Mesodermal cell (in vitro differentiated cells): ENCODE measurements around the gene RPSA.

Experiments used
- H3K27ac ChIP-seq: 2 replicates; pipeline ENCODE4 v1.7.0; 2013; ENCODE audit warnings: mild to moderate bottlenecking, low read depth, low read length, moderate library complexity; ENCODE audit not compliant: severe bottlenecking
- H3K36me3 ChIP-seq: 2 replicates; pipeline ENCODE4 v1.7.1; 2013; ENCODE audit warnings: mild to moderate bottlenecking, low read length, moderate library complexity; ENCODE audit not compliant: control insufficient read depth, insufficient read depth
- H3K4me1 ChIP-seq: one replicate; pipeline ENCODE4 v1.7.1; 2013; ENCODE audit warnings: mild to moderate bottlenecking, low read length; ENCODE audit not compliant: insufficient read depth, control insufficient read depth, poor library complexity, severe bottlenecking
- H3K4me3 ChIP-seq: 2 replicates; pipeline ENCODE4 v1.7.0; 2013; ENCODE audit warnings: low read length, control low read depth, mild to moderate bottlenecking; ENCODE audit not compliant: insufficient read depth, poor library complexity, severe bottlenecking; ENCODE audit errors: extremely low read depth
- H3K9me3 ChIP-seq: 2 replicates; pipeline ENCODE4 v1.7.1; 2013; ENCODE audit warnings: mild to moderate bottlenecking, low read length, moderate library complexity; ENCODE audit not compliant: control insufficient read depth
- WGBS, 2 experiments: methylation state at CpG; one replicate each; pipeline ENCODE4 v1.1.5; 2013; ENCODE audit warnings: missing lambda C conversion rate in 2 of 2; ENCODE audit not compliant: insufficient coverage in 2 of 2; 5-methylcytosine and 5-hydroxymethylcytosine counted together

The RPSA gene

GRCh38 chr3:39423436-39423970 lies 17.0 kb downstream of the RPSA start:
- Histone ChIP-seq H3K4me1 (no peaks in the 10 kb centered on the region), H3K27ac (no peak overlapping the region), H3K4me3 (no peak overlapping the region), H3K9me3 (no peaks in the 10 kb centered on the region), H3K36me3 (no peaks in the 10 kb centered on the region)
- WGBS, 2 experiments, result no CpG with 5 or more reads among the region's 1 CpG

GRCh38 chr3:39426312-39426711 lies 19.8 kb downstream of the RPSA start:
- Histone ChIP-seq H3K9me3 (no peaks in the 10 kb centered on the region), H3K4me3 (no peak overlapping the region), H3K27ac (no peak overlapping the region), H3K4me1 (no peaks in the 10 kb centered on the region), H3K36me3 (no peaks in the 10 kb centered on the region)
- WGBS, 2 experiments, result 100% methylated on average over 1 of the region's 1 CpG; no CpG with 5 or more reads in 1 of the 2 experiments

GRCh38 chr3:39427506-39427905 lies 21.0 kb downstream of the RPSA start:
- no peaks in the 10 kb centered on the region for H3K36me3 ChIP-seq
- H3K4me3 ChIP-seq, result no peak overlapping the region
- H3K4me1 ChIP-seq, result no peaks in the 10 kb centered on the region
- H3K27ac ChIP-seq, result no peak overlapping the region
- WGBS, 2 experiments, result no CpG with 5 or more reads among the region's 1 CpG
- no peaks in the 10 kb centered on the region for H3K9me3 ChIP-seq

- Histone ChIP-seq H3K9me3 (no peaks in the 10 kb centered on the region), H3K36me3 (no peaks in the 10 kb centered on the region), H3K27ac (no peak overlapping the region), H3K4me1 (no peaks in the 10 kb centered on the region), H3K4me3 (no peak overlapping the region)
- 94 to 96% methylated on average over 18 to 22 of the region's 22 CpGs for WGBS, 2 experiments
Observed at GRCh38 chr3:39428745-39429201, 22.3 kb downstream of the RPSA start.

- 89 to 95% methylated on average over 9 to 11 of the region's 11 CpGs for WGBS, 2 experiments
- no peak overlapping the region for H3K27ac ChIP-seq
- H3K9me3 ChIP-seq, result no peaks in the 10 kb centered on the region
- H3K36me3 ChIP-seq, result no peaks in the 10 kb centered on the region
- H3K4me1 ChIP-seq, result peaks cover 3% of the 10 kb centered on the region
- no peak overlapping the region for H3K4me3 ChIP-seq
Observed at GRCh38 chr3:39429466-39429865, 22.9 kb downstream of the RPSA start.

- peaks cover 16% of the 10 kb centered on the region for H3K4me1 ChIP-seq
- 84 to 90% methylated on average over 3 to 5 of the region's 5 CpGs for WGBS, 2 experiments
- H3K27ac ChIP-seq, result no peak overlapping the region
- no peak overlapping the region for H3K4me3 ChIP-seq
- no peaks in the 10 kb centered on the region for H3K9me3 ChIP-seq
- no peaks in the 10 kb centered on the region for H3K36me3 ChIP-seq
Observed at GRCh38 chr3:39432342-39432741, 25.8 kb downstream of the RPSA start.

- no peaks in the 10 kb centered on the region for H3K9me3 ChIP-seq
Observed at GRCh38 chr3:39433642-39434041, 27.1 kb downstream of the RPSA start.

GRCh38 chr3:39434574-39434973 lies 28.1 kb downstream of the RPSA start:
- peaks cover 16% of the 10 kb centered on the region for H3K4me1 ChIP-seq
- 87 to 89% methylated on average over 2 to 4 of the region's 5 CpGs for WGBS, 2 experiments
- H3K36me3 ChIP-seq, result no peaks in the 10 kb centered on the region
- H3K4me3 ChIP-seq, result no peak overlapping the region
- H3K27ac ChIP-seq, result no peak overlapping the region
- H3K9me3 ChIP-seq, result no peaks in the 10 kb centered on the region

More at GRCh38 chr3:39433642-39434041, 27.1 kb downstream of the RPSA start:
- peaks cover 16% of the 10 kb centered on the region for H3K4me1 ChIP-seq
- no peak overlapping the region for H3K27ac ChIP-seq
- no CpG with 5 or more reads among the region's 3 CpGs for WGBS, 2 experiments
- H3K4me3 ChIP-seq, result no peak overlapping the region
- no peaks in the 10 kb centered on the region for H3K36me3 ChIP-seq

- no peaks in the 10 kb centered on the region for H3K36me3 ChIP-seq
- peak overlapping the region; percentile 50 for H3K27ac ChIP-seq
- no CpG with 5 or more reads among the region's 1 CpG for WGBS, 2 experiments
- no peak overlapping the region for H3K4me3 ChIP-seq
- H3K9me3 ChIP-seq, result no peaks in the 10 kb centered on the region
- peaks cover 16% of the 10 kb centered on the region for H3K4me1 ChIP-seq
Observed at GRCh38 chr3:39435006-39435748, 28.7 kb downstream of the RPSA start.

- H3K36me3 ChIP-seq, result no peaks in the 10 kb centered on the region
- no peaks in the 10 kb centered on the region for H3K9me3 ChIP-seq
- H3K27ac ChIP-seq, result no peak overlapping the region
- 93 to 96% methylated on average over 3 to 4 of the region's 4 CpGs for WGBS, 2 experiments
- peaks cover 16% of the 10 kb centered on the region for H3K4me1 ChIP-seq
- no peak overlapping the region for H3K4me3 ChIP-seq
Observed at GRCh38 chr3:39438880-39439279, 32.4 kb downstream of the RPSA start.

GRCh38 chr3:39440316-39440715 lies 33.8 kb downstream of the RPSA start:
- no peak overlapping the region for H3K4me3 ChIP-seq
- WGBS, 2 experiments, result 93 to 100% methylated on average over 3 to 6 of the region's 8 CpGs
- H3K27ac ChIP-seq, result no peak overlapping the region

More at GRCh38 chr3:39440316-39440715, 33.8 kb downstream of the RPSA start:
- peaks cover 6% of the 10 kb centered on the region for H3K4me1 ChIP-seq
- H3K9me3 ChIP-seq, result no peaks in the 10 kb centered on the region
- H3K36me3 ChIP-seq, result no peaks in the 10 kb centered on the region
